ENCODE measurements around the gene LENG1. TPM values are rescaled to one million over a fixed set of nuclear protein-coding genes. Genes with fewer than 3 reads are reported as not detected.

The LENG1 gene
- total and polyA plus RNA-seq, 7 donors: 7.8 to 11.5 (median 8.6) TPM

DNA sequence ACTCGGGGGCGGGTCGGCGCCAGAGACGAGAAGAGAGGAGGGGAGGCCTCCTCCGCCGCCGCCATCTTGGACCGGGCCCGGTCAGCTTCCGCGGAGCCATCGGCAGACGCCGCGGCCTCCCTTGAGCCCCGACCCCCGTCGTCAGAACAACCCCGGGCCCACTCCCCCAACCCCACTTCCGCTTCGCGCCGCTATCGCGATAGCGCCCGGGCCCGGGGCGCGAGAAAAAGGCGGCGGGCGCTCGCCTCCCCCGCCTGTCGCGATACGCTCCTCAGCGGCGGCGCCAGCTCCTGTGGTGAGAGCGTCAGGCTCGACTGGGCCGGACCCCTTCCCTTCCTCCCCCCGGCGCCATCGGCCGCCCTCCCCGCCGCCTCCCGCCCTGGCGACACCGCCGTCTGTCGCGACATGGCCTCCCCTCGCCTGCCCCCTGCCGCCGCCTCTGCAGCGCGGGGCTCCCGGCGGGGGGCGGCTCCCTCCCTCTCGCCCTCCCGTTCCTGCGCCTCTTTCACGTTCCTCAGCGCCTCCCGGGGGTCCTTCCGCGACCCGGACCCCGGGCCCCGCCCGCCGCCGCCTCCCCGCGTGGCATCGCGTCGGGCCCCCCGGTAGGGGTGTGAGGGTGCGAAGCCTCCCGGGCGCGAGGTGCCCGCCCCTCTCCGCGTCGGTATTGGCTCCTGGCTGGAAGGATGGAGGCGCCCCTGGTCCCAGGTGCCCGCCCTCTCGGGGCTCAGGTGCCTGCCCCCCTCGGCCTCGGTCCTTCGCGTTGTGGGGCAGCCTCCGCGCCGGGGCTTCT is 21.6 kb downstream of the LENG1 start, which contains the start of gene CNOT3:
CNOT3 (plus strand) TSS at position 64 of the 790 bp plus-strand sequence. CDS start 5,217 bp downstream, outside the sequence.
- TF ChIP-seq POLR2A (IDR thresholded peaks at IDR 0.05): peak; percentile 75 to 83
- TF ChIP-seq POLR2AphosphoS5 (IDR thresholded peaks at IDR 0.05): peak; percentile 79 to 97 (median 94)
- no peak for TF ChIP-seq EP300 (IDR thresholded peaks at IDR 0.05)
- TF ChIP-seq, protein P1, sequence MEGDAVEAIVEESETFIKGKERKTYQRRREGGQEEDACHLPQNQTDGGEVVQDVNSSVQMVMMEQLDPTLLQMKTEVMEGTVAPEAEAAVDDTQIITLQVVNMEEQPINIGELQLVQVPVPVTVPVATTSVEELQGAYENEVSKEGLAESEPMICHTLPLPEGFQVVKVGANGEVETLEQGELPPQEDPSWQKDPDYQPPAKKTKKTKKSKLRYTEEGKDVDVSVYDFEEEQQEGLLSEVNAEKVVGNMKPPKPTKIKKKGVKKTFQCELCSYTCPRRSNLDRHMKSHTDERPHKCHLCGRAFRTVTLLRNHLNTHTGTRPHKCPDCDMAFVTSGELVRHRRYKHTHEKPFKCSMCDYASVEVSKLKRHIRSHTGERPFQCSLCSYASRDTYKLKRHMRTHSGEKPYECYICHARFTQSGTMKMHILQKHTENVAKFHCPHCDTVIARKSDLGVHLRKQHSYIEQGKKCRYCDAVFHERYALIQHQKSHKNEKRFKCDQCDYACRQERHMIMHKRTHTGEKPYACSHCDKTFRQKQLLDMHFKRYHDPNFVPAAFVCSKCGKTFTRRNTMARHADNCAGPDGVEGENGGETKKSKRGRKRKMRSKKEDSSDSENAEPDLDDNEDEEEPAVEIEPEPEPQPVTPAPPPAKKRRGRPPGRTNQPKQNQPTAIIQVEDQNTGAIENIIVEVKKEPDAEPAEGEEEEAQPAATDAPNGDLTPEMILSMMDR (IDR thresholded peaks at IDR 0.05): no peak
- no peak for DNase-seq

DNA sequence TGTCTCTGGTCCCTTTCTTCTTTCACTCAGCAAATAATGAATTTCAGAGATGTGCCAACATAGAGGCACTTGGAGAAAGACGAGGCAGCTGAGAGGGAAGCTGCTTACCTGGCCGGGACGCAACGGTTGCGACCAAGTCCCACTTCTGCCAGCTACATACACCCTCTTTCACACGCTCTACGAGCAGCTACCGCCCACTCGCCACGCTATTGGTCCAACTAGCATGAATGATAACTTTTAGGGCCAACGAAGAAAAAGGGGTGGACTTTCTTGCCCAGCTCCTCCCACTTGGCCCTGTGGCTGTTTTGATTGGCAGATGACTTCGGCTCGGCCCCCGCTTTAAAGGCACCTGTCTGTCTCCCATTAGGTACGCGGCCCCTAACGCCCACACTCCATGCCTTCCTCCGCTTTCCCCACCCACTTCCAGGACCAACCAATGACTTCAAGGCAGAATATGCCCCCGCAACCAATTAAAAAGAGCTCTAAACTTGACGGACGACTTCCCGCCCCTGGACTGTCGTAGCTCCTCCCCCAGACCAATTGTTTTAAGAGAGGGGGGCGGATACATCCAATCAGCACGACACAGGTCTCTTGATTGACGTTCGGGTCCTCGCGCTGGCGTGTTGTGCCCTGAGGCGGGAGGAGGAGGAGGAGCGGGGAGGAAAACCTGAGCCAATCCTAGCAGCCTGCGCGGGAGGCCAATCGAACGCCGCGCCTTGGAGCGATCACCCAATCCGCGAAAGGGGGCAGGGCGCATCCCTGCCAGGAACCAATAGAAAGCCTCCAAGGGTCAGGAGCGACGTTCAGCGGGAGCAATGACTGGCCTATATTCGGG is 22.4 kb downstream of the LENG1 start:
- peak; percentile 100 for DNase-seq
- Histone ChIP-seq H3K4me3 (peak overlapping the region; percentile 99 to 100 (median 100)), H3K36me3 (peaks cover 0 to 18% (median 0%) of the 10 kb centered on the region in 4 donors), H3K4me1 (peaks cover 0 to 51% (median 44%) of the 10 kb centered on the region in 4 donors), H3K27me3 (no peaks in the 10 kb centered on the region), H3K27ac (peak overlapping the region; percentile 96 to 99 (median 96)), H3K9me3 (no peaks in the 10 kb centered on the region)
- intact Hi-C loops (cut with DNase I): loop anchor here (2.0 kb wide), 1 partner anchor 22 kb away; the partner anchor contains the start of genes PRPF31 and TFPT
- TF ChIP-seq POLR2AphosphoS5 (IDR thresholded peaks at IDR 0.05) (peak; percentile 7 to 66 (median 32)), EP300 (IDR thresholded peaks at IDR 0.05) (no peak), POLR2A (IDR thresholded peaks at IDR 0.05) (peak in 1 of 2 donors; percentile 38)
- TF ChIP-seq, protein P1 (IDR thresholded peaks at IDR 0.05): no peak
- 1% methylated on average over 46 of the region's 46 CpGs for WGBS, 2 donors

More for the DNA sequence above, 21.6 kb downstream of the LENG1 start, which contains the start of gene CNOT3:
- 0 to 1% methylated on average over 103 of the region's 103 CpGs for WGBS, 2 donors
- Histone ChIP-seq H3K36me3 (peaks cover 3 to 18% (median 4%) of the 10 kb centered on the region in 4 donors), H3K4me3 (peak within 1 kb of the TSS; percentile 99 to 100 (median 100)), H3K27ac (peak within 1 kb of the TSS; percentile 96 to 99 (median 96)), H3K9me3 (no peaks in the 10 kb centered on the region), H3K27me3 (no peaks in the 10 kb centered on the region), H3K4me1 (peaks cover 0 to 51% (median 44%) of the 10 kb centered on the region in 4 donors)
- intact Hi-C loops (cut with DNase I): loop anchor here (2.0 kb wide), 2 partner anchors 21 to 23 kb away; partner anchors contain the start of genes LENG1, PRPF31 and TFPT

DNA sequence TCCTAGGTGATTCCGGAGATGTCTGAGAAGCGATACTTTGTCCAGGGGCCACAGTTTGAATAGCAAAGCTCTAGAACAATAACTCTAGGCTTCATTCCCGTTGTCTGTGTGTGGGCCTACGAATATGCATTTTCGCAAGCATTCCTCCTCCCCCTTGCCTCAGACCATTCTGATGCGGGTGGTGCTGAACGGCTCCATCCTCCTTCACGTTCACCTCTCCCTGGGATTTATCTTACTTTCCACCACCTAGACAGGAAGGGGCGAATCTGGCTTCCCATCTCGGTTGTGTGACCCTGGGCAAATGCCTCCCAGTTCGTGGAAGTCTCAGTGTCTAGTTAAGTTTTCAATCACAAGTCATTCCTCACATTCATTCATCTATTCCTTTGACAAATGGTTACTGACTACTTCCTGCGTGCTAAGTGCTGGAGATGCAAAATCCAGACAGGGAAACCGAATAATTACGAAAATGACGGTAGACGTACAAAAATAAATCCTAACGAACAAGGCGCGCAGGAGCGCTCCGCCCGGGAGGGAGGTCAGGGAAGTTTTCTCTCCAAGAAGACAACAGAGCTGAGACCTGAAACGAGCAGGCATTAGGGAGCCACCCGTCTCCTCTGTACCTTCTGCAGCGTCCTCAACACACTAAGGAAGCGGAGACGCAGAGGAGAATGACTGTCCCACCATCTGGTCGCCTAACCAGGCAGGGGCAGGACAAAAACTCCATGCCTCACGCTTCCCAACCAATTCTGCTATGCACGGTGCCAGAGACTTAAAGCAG is 23.2 kb downstream of the LENG1 start:
- TF ChIP-seq EP300 (IDR thresholded peaks at IDR 0.05): no peak
- TF ChIP-seq, protein P1 (IDR thresholded peaks at IDR 0.05): no peak
- no peak for TF ChIP-seq POLR2AphosphoS5 (IDR thresholded peaks at IDR 0.05)
- TF ChIP-seq POLR2A (IDR thresholded peaks at IDR 0.05): no peak
- DNase-seq: no peak
- intact Hi-C loops (cut with DNase I): loop anchor here (2.0 kb wide), 1 partner anchor 21 kb away; the partner anchor contains the start of genes PRPF31 and TFPT
- peak overlapping the region; percentile 57 to 76 (median 70) for H3K27ac ChIP-seq
- H3K4me3 ChIP-seq: peak overlapping the region; percentile 7 to 53 (median 43)
- H3K9me3 ChIP-seq: no peaks in the 10 kb centered on the region
- no peaks in the 10 kb centered on the region for H3K27me3 ChIP-seq
- peaks cover 0 to 45% (median 41%) of the 10 kb centered on the region in 4 donors for H3K4me1 ChIP-seq
- H3K36me3 ChIP-seq: peaks cover 0 to 19% (median 0%) of the 10 kb centered on the region in 4 donors
- WGBS, 2 donors: 2 to 6% methylated on average over 30 of the region's 30 CpGs
